GM06990 (cell line): ENCODE measurements around the gene IGFL1.
"Not testable (repeated sequence)": the region's sequence is repeated elsewhere in the genome, so short reads cannot be mapped to it uniquely, and the experiment has no call there.

Experiments used
- DNase-seq: peaks from one replicate; pipeline ENCODE4 v3.0.0-alpha.2; 2011; ENCODE audit not compliant: insufficient read length; ENCODE audit errors: extremely low read depth
- H3K27me3 ChIP-seq: replicated peaks from 2 replicates; pipeline ENCODE4 v1.6.0; 2011; ENCODE audit warnings: low read length; ENCODE audit not compliant: control insufficient read depth, insufficient read depth
- H3K36me3 ChIP-seq: 2 replicates; pipeline ENCODE4 v1.5.1; 2011; ENCODE audit warnings: low read length; ENCODE audit not compliant: control insufficient read depth, insufficient read depth
- H3K4me3 ChIP-seq: replicated peaks from 2 replicates; pipeline ENCODE4 v1.5.1; 2011; ENCODE audit warnings: low read depth, mild to moderate bottlenecking, control low read depth, low read length
- CTCF ChIP-seq: IDR thresholded peaks from 2 replicates; pipeline ENCODE4 v1.5.1; 2011; ENCODE audit warnings: low read length, control low read depth, mild to moderate bottlenecking, inconsistent platforms; ENCODE audit not compliant: insufficient read depth, poor library complexity, severe bottlenecking

The IGFL1 gene

GRCh38 chr19:46239193-46240024, 9.9 kb downstream of the IGFL1 start:
- TF ChIP-seq CTCF, result no peak
- H3K36me3 ChIP-seq, result no peaks in the 10 kb centered on the region
- no peak for DNase-seq
- H3K27me3 ChIP-seq, result no peaks in the 10 kb centered on the region
- H3K4me3 ChIP-seq, result no peak overlapping the region

GRCh38 chr19:46240693-46241092, 11.2 kb downstream of the IGFL1 start:
- no peak for TF ChIP-seq CTCF
- Histone ChIP-seq H3K36me3 (no peaks in the 10 kb centered on the region), H3K4me3 (no peak overlapping the region), H3K27me3 (no peaks in the 10 kb centered on the region)
- no peak for DNase-seq

DNA sequence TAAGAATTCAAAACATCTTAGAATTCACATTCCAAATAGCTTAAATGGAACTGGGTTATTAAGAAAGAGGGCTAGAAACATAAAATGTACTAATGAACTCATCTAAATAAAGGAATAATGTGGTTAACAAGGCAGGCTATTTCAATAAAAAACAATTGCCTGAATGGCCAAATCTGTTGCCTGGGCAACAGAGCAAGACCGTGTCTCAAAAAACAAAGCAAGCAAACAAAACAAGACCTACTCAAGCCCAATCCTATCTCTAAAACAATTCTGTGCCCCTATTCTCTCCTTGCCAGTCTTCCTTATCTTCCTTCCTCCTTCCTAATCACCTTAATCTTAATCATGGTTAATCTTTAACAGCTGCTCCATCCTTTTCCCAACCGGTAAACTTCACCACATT, 12.1 kb downstream of the IGFL1 start:
- no peaks in the 10 kb centered on the region for H3K27me3 ChIP-seq
- no peaks in the 10 kb centered on the region for H3K36me3 ChIP-seq
- no peak overlapping the region for H3K4me3 ChIP-seq
- no peak for TF ChIP-seq CTCF
- no peak for DNase-seq

GRCh38 chr19:46243081-46243654, 13.6 kb downstream of the IGFL1 start:
- H3K27me3 ChIP-seq, DNase-seq, H3K4me3 ChIP-seq, H3K36me3 ChIP-seq: not testable (repeated sequence)

- no peak for DNase-seq
- TF ChIP-seq CTCF, result no peak
Observed at GRCh38 chr19:46250076-46250735, 20.7 kb downstream of the IGFL1 start.

DNA sequence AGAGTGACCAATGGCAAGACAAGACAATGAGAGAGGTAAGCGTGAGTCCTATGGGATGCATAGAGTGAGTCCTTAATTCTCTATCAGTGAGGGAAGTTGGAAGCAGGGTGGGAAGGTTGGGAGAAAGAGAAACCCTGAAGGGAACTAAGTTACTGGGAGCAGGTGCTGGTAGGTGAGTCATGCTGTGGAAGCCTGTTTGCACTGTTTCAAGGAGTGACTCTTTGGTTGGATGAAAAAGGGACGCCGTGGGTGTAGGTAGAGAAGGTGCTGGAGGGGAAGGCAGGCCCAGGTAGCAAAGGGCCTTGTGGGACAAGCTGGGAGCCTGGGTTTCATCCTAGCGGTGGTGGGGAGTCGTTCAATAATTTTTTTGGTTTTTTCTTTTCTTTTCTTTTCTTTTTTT, 21.9 kb downstream of the IGFL1 start:
- no peak for DNase-seq
- no peak overlapping the region for H3K4me3 ChIP-seq
- TF ChIP-seq CTCF, result no peak
- peaks cover 1% of the 10 kb centered on the region; the same call in 1 of the 2 replicates for H3K27me3 ChIP-seq
- no peaks in the 10 kb centered on the region for H3K36me3 ChIP-seq

More at GRCh38 chr19:46250076-46250735, 20.7 kb downstream of the IGFL1 start:
- Histone ChIP-seq H3K4me3 (no peak overlapping the region), H3K36me3 (no peaks in the 10 kb centered on the region), H3K27me3 (peaks cover 1% of the 10 kb centered on the region; the same call in 1 of the 2 replicates)
